ENCODE data around the gene NDUFC2.

- TF ChIP-seq ZNF70 (CRISPR knock-in tag; IDR thresholded peaks at IDR 0.05) (no peak), GLIS3 (CRISPR knock-in tag; IDR thresholded peaks at IDR 0.05) (no peak), CREB5 (CRISPR knock-in tag; IDR thresholded peaks at IDR 0.05; ENCODE audit: low read depth) (no peak)
Measured at GRCh38 chr11:78057462-78058055, 22.1 kb downstream of the NDUFC2 start.
